Upper lobe of right lung (tissue), 1 donor: ENCODE results near the gene ODAD3. TPM values are rescaled to one million over a fixed set of nuclear protein-coding genes. Genes with fewer than 3 reads are reported as not detected.
"Not testable (repeated sequence)": the region's sequence is repeated elsewhere in the genome, so short reads cannot be mapped to it uniquely, and the experiment has no call there.

ENCODE experiments used
- ATAC-seq: fragments of 200-7000 bp; cut with Tn5 transposase; one replicate; pipeline ENCODE4 v1.9.1; 2020; ENCODE audit warnings: mild to moderate bottlenecking, moderate library complexity
- DNase-seq: peaks from one replicate; pipeline ENCODE4 v3.0.0-alpha.2; 2020
- H3K27ac ChIP-seq: fragments of 200-600 bp; one replicate; pipeline ENCODE4 v1.8.0; 2022
- H3K27me3 ChIP-seq: fragments of 200-600 bp; one replicate; pipeline ENCODE4 v1.8.0; 2022; ENCODE audit warnings: mild to moderate bottlenecking
- H3K36me3 ChIP-seq: fragments of 200-600 bp; one replicate; pipeline ENCODE4 v1.8.0; 2022
- H3K4me1 ChIP-seq: fragments of 200-600 bp; one replicate; pipeline ENCODE4 v1.8.0; 2022
- H3K4me3 ChIP-seq: fragments of 200-600 bp; one replicate; pipeline ENCODE4 v1.8.0; 2022; ENCODE audit warnings: mild to moderate bottlenecking
- H3K9me3 ChIP-seq: fragments of 200-600 bp; one replicate; pipeline ENCODE4 v1.8.0; 2022
- CTCF ChIP-seq: fragments of 200-600 bp; IDR thresholded peaks from one replicate; pipeline ENCODE4 v1.8.0; 2022; ENCODE audit warnings: antibody characterized with exemption
- intact Hi-C: fragments of 100-400 bp; cut with DNase I; formaldehyde crosslinking; loops from one replicate; pipeline ENCODE4 v1.11.0; 2022
- total RNA-seq: library from RNA; stranded (reverse); fragmentation: NEBNext Ultra II Directional; extraction: Animal tissue kit (Norgen Biotek cat#: 25700); gene quantifications from one replicate; pipeline ENCODE4 v1.2.1, GENCODE V29; 2021
- donor health status: DM: no; HTN: yes; CAD: no; lungs with severe emphysema.

ODAD3 gene
- total RNA-seq, 1 donor from 2014 or later, result 0.49 TPM

- H3K4me3 ChIP-seq, result no peak overlapping the region
- DNase-seq, result no peak
- peaks cover 6% of the 10 kb centered on the region for H3K27me3 ChIP-seq
- no peaks in the 10 kb centered on the region for H3K36me3 ChIP-seq
- no peak overlapping the region for H3K27ac ChIP-seq
- no peaks in the 10 kb centered on the region for H3K4me1 ChIP-seq
- H3K9me3 ChIP-seq, result no peaks in the 10 kb centered on the region
- no peak for TF ChIP-seq CTCF
- intact Hi-C loops, result no loop called here
- ATAC-seq, result no peak
Observed at GRCh38 chr19:11463391-11463790, 28.5 kb upstream of the ODAD3 start.

GRCh38 chr19:11461453-11461852 is 26.5 kb upstream of the ODAD3 start:
- H3K27me3 ChIP-seq, result peaks cover 6% of the 10 kb centered on the region
- no peak for TF ChIP-seq CTCF
- no peaks in the 10 kb centered on the region for H3K9me3 ChIP-seq
- DNase-seq, result no peak
- no peaks in the 10 kb centered on the region for H3K36me3 ChIP-seq
- H3K4me1 ChIP-seq, result no peaks in the 10 kb centered on the region
- no peak overlapping the region for H3K4me3 ChIP-seq
- intact Hi-C loops, result no loop called here
- no peak overlapping the region for H3K27ac ChIP-seq
- no peak for ATAC-seq

GRCh38 chr19:11460207-11460606 is 25.3 kb upstream of the ODAD3 start:
- Histone ChIP-seq H3K36me3 (no peaks in the 10 kb centered on the region), H3K4me3 (no peak overlapping the region), H3K4me1 (no peaks in the 10 kb centered on the region), H3K9me3 (no peaks in the 10 kb centered on the region), H3K27ac (no peak overlapping the region), H3K27me3 (peaks cover 6% of the 10 kb centered on the region)
- intact Hi-C loops, result no loop called here
- ATAC-seq, result peak; percentile 13
- no peak for DNase-seq
- peak; percentile 11 for TF ChIP-seq CTCF

GRCh38 chr19:11458912-11459311 is 24.0 kb upstream of the ODAD3 start:
- H3K4me3 ChIP-seq, H3K27ac ChIP-seq, H3K4me1 ChIP-seq, DNase-seq, intact Hi-C loops, H3K36me3 ChIP-seq, ATAC-seq, H3K27me3 ChIP-seq, H3K9me3 ChIP-seq: not testable (repeated sequence)

- no peak for DNase-seq
- intact Hi-C loops, result no loop called here
Observed at GRCh38 chr19:11458236-11458900, 23.4 kb upstream of the ODAD3 start.

GRCh38 chr19:11457831-11458230 is 22.9 kb upstream of the ODAD3 start:
- ATAC-seq (no peak), DNase-seq (no peak)
- no peak for TF ChIP-seq CTCF
- Histone ChIP-seq H3K27me3 (peaks cover 6% of the 10 kb centered on the region), H3K36me3 (no peaks in the 10 kb centered on the region), H3K27ac (no peak overlapping the region), H3K9me3 (no peaks in the 10 kb centered on the region), H3K4me1 (no peaks in the 10 kb centered on the region), H3K4me3 (no peak overlapping the region)
- intact Hi-C loops, result no loop called here

More at GRCh38 chr19:11458236-11458900, 23.4 kb upstream of the ODAD3 start:
- Histone ChIP-seq H3K9me3 (no peaks in the 10 kb centered on the region), H3K4me3 (no peak overlapping the region), H3K4me1 (no peaks in the 10 kb centered on the region), H3K36me3 (no peaks in the 10 kb centered on the region), H3K27me3 (peaks cover 6% of the 10 kb centered on the region), H3K27ac (no peak overlapping the region)
- ATAC-seq, result peak; percentile 6
- no peak for TF ChIP-seq CTCF
